H1 (cell line): ENCODE measurements around the gene MAN2A1. TPM values are rescaled to one million over a fixed set of nuclear protein-coding genes. Genes with fewer than 3 reads are reported as not detected.

Experiments
- FOSL1 ChIP-seq: IDR thresholded peaks from 2 replicates; pipeline ENCODE4 v1.6.1; 2011; ENCODE audit warnings: mild to moderate bottlenecking, low read depth, low read length, moderate library complexity; ENCODE audit not compliant: insufficient read depth
- TAF7 ChIP-seq: optimal IDR thresholded peaks from 2 replicates; pipeline ENCODE3; 2011; ENCODE audit warnings: low read depth, mild to moderate bottlenecking, inconsistent platforms, low read length, moderate library complexity, borderline replicate concordance
- polyA plus RNA-seq, 7 experiments: library from polyadenylated mRNA; depleted of rRNA in 3 of 7; stranded (reverse) in 5 of 7; unstranded in 2 of 7; fragments of >200 nt in 5 of 7; fragments of 200-250 nt in 2 of 7; gene quantifications; 1 replicate in 5 of 7; 2 replicates in 1 of 7; 4 replicates in 1 of 7; pipeline versions ENCODE4 v1.2.1 to v1.2.3, GENCODE V29; 2011 to 2013; ENCODE audit warnings: missing spikeins in 2 of 7, mixed read lengths in 2 of 7
- total RNA-seq: library from RNA; stranded (reverse); fragmentation: NEBNext Ultra II Directional; extraction: Animal tissue kit (Norgen Biotek cat#: 25700); gene quantifications from 2 replicates; pipeline ENCODE4 v1.2.1, GENCODE V29; 2021

Gene MAN2A1
- total and polyA plus RNA-seq, 2 of the 8 experiments (the other 6 are each of a cell fraction or from before 2014, with no cell fraction given), result 29.1 to 102 TPM

DNA sequence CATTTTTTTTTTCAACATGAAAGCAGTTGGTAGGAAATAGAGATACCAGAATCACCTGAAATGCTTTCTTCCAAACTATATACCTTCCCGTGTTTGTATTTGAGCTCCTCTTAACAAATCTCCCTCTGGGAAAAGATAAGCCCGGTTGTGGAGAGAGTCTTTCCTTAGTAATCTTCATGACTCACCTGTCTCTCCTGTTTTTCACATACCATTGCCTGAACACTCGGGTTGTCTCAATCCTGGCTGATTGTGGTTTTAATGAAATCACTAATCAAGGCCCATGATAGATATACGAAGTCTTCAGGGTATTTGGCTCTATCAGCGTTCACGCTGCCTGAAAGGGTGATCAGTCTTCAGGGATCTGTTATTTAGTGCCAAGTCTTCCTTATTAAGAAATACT, 136.7 kb downstream of the MAN2A1 start (continued):
- no peak for TF ChIP-seq FOSL1
- no peak for TF ChIP-seq TAF7
